KMS-11 (cell line): ENCODE data around the gene DDX51.

Source experiments
- H2AFZ ChIP-seq: fragments of 200-600 bp; sonication (generic); 2 replicates; pipeline ENCODE4 v1.6.1; 2016; ENCODE audit warnings: antibody characterized with exemption, mixed run types, low read depth
- H3K27ac ChIP-seq: fragments of 200-600 bp; sonication (generic); 2 replicates; pipeline ENCODE4 v1.6.1; 2016; ENCODE audit warnings: mild to moderate bottlenecking, mixed run types
- H3K27me3 ChIP-seq: fragments of 200-600 bp; sonication (generic); 2 replicates; pipeline ENCODE4 v1.6.1; 2017; ENCODE audit warnings: mild to moderate bottlenecking, low read depth, mixed run types, moderate library complexity; ENCODE audit not compliant: insufficient read depth
- H3K36me3 ChIP-seq: fragments of 200-600 bp; sonication (generic); 2 replicates; pipeline ENCODE4 v1.6.1; 2017; ENCODE audit warnings: mild to moderate bottlenecking, mixed run types; ENCODE audit not compliant: insufficient read depth
- H3K4me1 ChIP-seq: fragments of 200-600 bp; sonication (generic); 2 replicates; pipeline ENCODE4 v1.6.1; 2016; ENCODE audit warnings: mild to moderate bottlenecking, low read depth, mixed run types; ENCODE audit not compliant: poor library complexity, severe bottlenecking
- H3K4me2 ChIP-seq: fragments of 200-600 bp; sonication (generic); 2 replicates; pipeline ENCODE4 v1.7.0; 2016; ENCODE audit warnings: mild to moderate bottlenecking, mixed run types
- H3K4me3 ChIP-seq: fragments of 200-600 bp; sonication (generic); IDR thresholded peaks from 2 replicates; pipeline ENCODE4 v1.6.1; 2017; ENCODE audit warnings: low read depth, low read length, mixed read lengths; ENCODE audit not compliant: insufficient read depth
- H3K79me2 ChIP-seq: fragments of 200-600 bp; sonication (generic); 2 replicates; pipeline ENCODE4 v1.6.1; 2016; ENCODE audit warnings: low read depth, mixed run types; ENCODE audit not compliant: insufficient read depth
- H3K9ac ChIP-seq: fragments of 200-600 bp; sonication (generic); 2 replicates; pipeline ENCODE4 v1.6.1; 2016; ENCODE audit warnings: mild to moderate bottlenecking, mixed run types
- H4K20me1 ChIP-seq: fragments of 200-600 bp; sonication (generic); 2 replicates; pipeline ENCODE4 v1.6.1; 2016; ENCODE audit warnings: mild to moderate bottlenecking, mixed run types; ENCODE audit not compliant: insufficient read depth
- TF ChIP-seq, protein P1 (sequence below): fragments of 200-600 bp; sonication (generic); conservative IDR thresholded peaks from 2 replicates; pipeline ENCODE4 v1.6.1; 2017; ENCODE audit warnings: low read depth, mild to moderate bottlenecking, antibody characterized with exemption, low read length, moderate library complexity, mixed read lengths

The DDX51 gene

DNA sequence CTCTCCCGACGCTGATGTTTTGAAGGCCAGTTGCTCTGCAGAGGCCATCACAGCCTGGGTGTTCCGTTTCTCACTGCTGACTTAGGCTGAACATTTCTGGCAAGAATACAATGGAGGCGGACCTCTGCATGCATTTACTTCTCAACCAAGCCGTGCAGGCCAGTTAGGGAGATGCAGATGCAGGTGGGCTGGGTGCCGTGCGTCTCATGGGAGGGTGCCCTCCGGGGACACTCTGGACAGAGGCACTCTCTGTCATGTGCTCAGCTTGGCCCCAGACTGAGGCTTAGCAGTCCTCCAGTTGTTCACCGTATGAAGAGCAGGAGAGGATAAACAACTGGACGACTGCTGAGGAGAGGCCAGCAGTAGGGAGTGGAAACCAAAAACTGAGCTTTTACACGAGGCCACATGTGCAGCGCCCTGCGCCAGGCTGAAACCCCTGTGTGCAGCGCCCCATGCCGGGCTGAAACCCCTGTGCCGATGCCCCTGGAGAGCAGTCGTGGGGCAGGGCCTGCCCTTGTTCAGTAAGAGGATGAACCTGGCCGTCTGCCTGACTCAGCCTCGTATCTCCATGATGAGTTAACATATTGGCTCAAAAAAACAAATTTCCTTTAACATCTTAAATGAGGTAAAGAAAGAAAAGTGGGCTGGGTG, 32.3 kb downstream of the DDX51 start:
- Histone ChIP-seq H3K4me2 (no peak overlapping the region), H3K27me3 (no peaks in the 10 kb centered on the region), H3K36me3 (no peaks in the 10 kb centered on the region), H3K4me3 (no peak overlapping the region), H2AFZ (no peak overlapping the region), H3K79me2 (no peaks in the 10 kb centered on the region), H4K20me1 (no peaks in the 10 kb centered on the region), H3K9ac (no peak overlapping the region), H3K27ac (no peak overlapping the region), H3K4me1 (no peaks in the 10 kb centered on the region)
- TF ChIP-seq, protein P1, sequence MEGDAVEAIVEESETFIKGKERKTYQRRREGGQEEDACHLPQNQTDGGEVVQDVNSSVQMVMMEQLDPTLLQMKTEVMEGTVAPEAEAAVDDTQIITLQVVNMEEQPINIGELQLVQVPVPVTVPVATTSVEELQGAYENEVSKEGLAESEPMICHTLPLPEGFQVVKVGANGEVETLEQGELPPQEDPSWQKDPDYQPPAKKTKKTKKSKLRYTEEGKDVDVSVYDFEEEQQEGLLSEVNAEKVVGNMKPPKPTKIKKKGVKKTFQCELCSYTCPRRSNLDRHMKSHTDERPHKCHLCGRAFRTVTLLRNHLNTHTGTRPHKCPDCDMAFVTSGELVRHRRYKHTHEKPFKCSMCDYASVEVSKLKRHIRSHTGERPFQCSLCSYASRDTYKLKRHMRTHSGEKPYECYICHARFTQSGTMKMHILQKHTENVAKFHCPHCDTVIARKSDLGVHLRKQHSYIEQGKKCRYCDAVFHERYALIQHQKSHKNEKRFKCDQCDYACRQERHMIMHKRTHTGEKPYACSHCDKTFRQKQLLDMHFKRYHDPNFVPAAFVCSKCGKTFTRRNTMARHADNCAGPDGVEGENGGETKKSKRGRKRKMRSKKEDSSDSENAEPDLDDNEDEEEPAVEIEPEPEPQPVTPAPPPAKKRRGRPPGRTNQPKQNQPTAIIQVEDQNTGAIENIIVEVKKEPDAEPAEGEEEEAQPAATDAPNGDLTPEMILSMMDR = no peak

DNA sequence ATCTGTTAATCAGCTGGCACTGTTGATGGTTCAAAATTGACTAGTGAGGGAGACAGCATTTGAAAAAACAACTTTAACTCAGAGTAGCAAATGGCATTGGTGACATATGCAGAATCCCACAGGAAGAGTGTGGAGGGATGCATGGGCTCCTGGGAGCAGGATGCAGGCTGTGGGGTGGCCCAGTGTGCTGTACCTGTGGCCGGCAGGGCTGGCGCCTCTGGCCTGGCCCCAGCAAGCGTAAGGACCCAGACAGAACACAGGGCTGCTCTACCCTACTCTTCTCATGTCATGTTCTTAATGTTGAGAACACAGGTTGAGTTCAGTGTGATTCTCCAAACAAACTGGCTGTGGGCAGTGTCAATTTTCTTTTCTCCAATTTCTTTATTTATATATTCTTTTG, 33.4 kb downstream of the DDX51 start:
- H3K4me1 ChIP-seq = no peaks in the 10 kb centered on the region
- H3K27me3 ChIP-seq = no peaks in the 10 kb centered on the region
- H3K36me3 ChIP-seq = no peaks in the 10 kb centered on the region
- no peak overlapping the region for H3K9ac ChIP-seq
- no peak overlapping the region for H3K4me2 ChIP-seq
- H4K20me1 ChIP-seq = no peaks in the 10 kb centered on the region
- H3K4me3 ChIP-seq = no peak overlapping the region
- no peak overlapping the region for H3K27ac ChIP-seq
- no peaks in the 10 kb centered on the region for H3K79me2 ChIP-seq
- TF ChIP-seq, protein P1 = no peak
- no peak overlapping the region for H2AFZ ChIP-seq

DNA sequence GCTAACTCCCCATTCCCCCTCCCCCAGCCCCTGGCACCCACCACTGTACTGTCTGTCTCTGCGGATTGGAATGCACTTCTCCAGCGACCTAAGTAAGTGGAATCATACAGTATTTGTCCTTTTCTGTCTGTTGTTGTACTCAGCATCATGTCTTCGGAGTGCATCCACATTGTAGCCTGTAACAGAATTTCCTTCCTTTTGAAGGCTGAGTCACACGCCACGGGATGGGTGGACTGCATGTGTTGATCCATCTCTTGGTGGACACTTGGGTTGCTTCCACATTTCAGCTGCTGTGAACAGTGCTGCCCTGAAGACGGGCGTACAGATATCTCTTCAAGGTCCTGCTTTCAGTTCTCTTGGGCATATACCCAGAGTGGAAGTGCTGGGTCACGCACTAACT, 34.4 kb downstream of the DDX51 start:
- Histone ChIP-seq H3K79me2 (no peaks in the 10 kb centered on the region), H4K20me1 (no peaks in the 10 kb centered on the region), H3K4me2 (no peak overlapping the region)

DNA sequence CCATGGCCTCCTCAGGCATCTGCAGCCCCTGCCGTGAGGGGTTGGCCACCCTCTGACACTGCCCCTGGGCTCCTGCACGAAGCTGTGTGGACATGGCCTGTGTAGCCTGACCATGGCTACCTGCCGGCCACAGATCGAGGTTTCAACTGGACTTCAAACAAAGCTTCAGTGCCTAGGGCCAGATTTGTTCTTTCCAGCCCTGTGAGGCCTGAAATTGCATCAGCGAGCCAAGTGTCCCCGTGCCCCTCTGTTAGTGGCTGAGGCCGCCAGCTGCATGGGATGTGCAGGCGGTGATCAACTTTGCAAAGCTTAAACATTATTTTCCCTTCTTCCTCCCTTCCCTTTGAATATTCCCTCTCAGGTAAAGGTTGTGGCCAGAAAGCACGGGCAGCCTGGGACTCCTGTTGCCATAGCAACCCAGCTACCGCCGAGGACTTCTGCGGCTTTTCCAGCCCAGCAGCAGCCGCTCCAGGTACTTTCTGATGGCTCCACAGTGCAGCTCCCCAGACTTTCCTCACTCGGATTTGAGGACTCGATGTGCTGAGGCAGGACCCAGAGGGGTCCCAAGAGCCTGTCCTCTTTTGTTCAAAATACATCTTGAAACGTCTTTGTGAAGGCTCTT, 35.8 kb downstream of the DDX51 start:
- H3K4me3 ChIP-seq = no peak overlapping the region
- no peak overlapping the region for H3K9ac ChIP-seq
- H3K4me1 ChIP-seq = no peaks in the 10 kb centered on the region
- H3K36me3 ChIP-seq = no peaks in the 10 kb centered on the region
- H3K4me2 ChIP-seq = no peak overlapping the region
- H4K20me1 ChIP-seq = no peaks in the 10 kb centered on the region
- H3K27ac ChIP-seq = no peak overlapping the region
- no peaks in the 10 kb centered on the region for H3K79me2 ChIP-seq
- TF ChIP-seq, protein P1 = no peak
- H3K27me3 ChIP-seq = no peaks in the 10 kb centered on the region
- no peak overlapping the region for H2AFZ ChIP-seq

More for the DNA sequence above, 34.4 kb downstream of the DDX51 start:
- Histone ChIP-seq H2AFZ (no peak overlapping the region), H3K9ac (no peak overlapping the region), H3K27ac (no peak overlapping the region), H3K4me3 (no peak overlapping the region), H3K27me3 (no peaks in the 10 kb centered on the region), H3K4me1 (no peaks in the 10 kb centered on the region), H3K36me3 (no peaks in the 10 kb centered on the region)
- TF ChIP-seq, protein P1 = no peak
